GM12878 (cell line): ENCODE results near the gene HIGD1C.

Experiments used
- BRCA1 ChIP-seq: IDR thresholded peaks from 2 replicates; pipeline ENCODE4 v1.6.1; 2011; ENCODE audit warnings: low read depth, low read length, improper control_type of control experiment
- CHD4 ChIP-seq: fragments of 200-600 bp; sonication (generic); IDR thresholded peaks from 2 replicates; pipeline ENCODE4 v1.6.1; 2016; ENCODE audit warnings: mild to moderate bottlenecking
- CTCF ChIP-seq, 3 experiments: IDR thresholded peaks in 2 of 3; conservative IDR thresholded peaks in 1 of 3; 2 replicates each; pipeline ENCODE4 v1.5.1; 2011; ENCODE audit warnings: low read depth in 3 of 3, low read length in 3 of 3, mild to moderate bottlenecking in 3 of 3, control low read depth in 2 of 3, moderate library complexity in 2 of 3, inconsistent platforms in 1 of 3, mixed read lengths in 1 of 3; ENCODE audit not compliant: control insufficient read depth in 2 of 3, insufficient read depth in 1 of 3; ENCODE audit errors: extremely low read depth in 1 of 3
- EZH2 ChIP-seq: IDR thresholded peaks from 2 replicates; pipeline ENCODE4 v1.6.1; 2012; ENCODE audit warnings: low read depth, mild to moderate bottlenecking, control low read depth, inconsistent platforms, low read length, borderline replicate concordance; ENCODE audit not compliant: control insufficient read depth
- HDAC2 ChIP-seq: fragments of 200-600 bp; sonication (generic); IDR thresholded peaks from 2 replicates; pipeline ENCODE4 v1.6.1; 2017
- POLR2A ChIP-seq: IDR thresholded peaks from 2 replicates; pipeline ENCODE4 v1.6.1; 2011; ENCODE audit warnings: low read depth, mild to moderate bottlenecking, low read length
- RCOR1 ChIP-seq: conservative IDR thresholded peaks from 2 replicates; pipeline ENCODE4 v1.6.1; 2012; ENCODE audit warnings: low read depth, low read length, improper control_type of control experiment
- YY1 ChIP-seq: IDR thresholded peaks from 2 replicates; pipeline ENCODE4 v1.6.1; 2011; ENCODE audit warnings: low read depth, mild to moderate bottlenecking, low read length

GRCh38 chr12:51000245-51000644 is 47.9 kb downstream of the HIGD1C start:
- TF ChIP-seq HDAC2 (no peak), CHD4 (no peak), BRCA1 (no peak), CTCF (IDR thresholded peaks at IDR 0.05 in 2 of 3, conservative IDR thresholded peaks at IDR 0.05 in 1 of 3; ENCODE audit: control insufficient read depth in 2 of 3, extremely low read depth in 1 of 3, insufficient read depth in 1 of 3, low read depth in 3 of 3, low read length in 3 of 3) (no peak), YY1 (no peak), POLR2A (no peak), EZH2 (no peak), RCOR1 (no peak)
